AG09309 (cell line): ENCODE results near the gene TINCR.

Experiments used
- DNase-seq: peaks from one replicate; pipeline ENCODE4 v3.0.0-alpha.2; 2010; ENCODE audit warnings: low read depth
- H3K4me3 ChIP-seq: 2 replicates; pipeline ENCODE4 v1.5.1; 2011; ENCODE audit warnings: mild to moderate bottlenecking, low read depth, low read length, moderate library complexity; ENCODE audit not compliant: control insufficient read depth
- TF ChIP-seq, protein P1 (sequence below): IDR thresholded peaks from 2 replicates; pipeline ENCODE4 v1.5.1; 2011; ENCODE audit warnings: mild to moderate bottlenecking, low read depth, low read length, inconsistent platforms; ENCODE audit not compliant: insufficient read depth, control insufficient read depth; ENCODE audit errors: missing control alignments

TINCR gene

DNA sequence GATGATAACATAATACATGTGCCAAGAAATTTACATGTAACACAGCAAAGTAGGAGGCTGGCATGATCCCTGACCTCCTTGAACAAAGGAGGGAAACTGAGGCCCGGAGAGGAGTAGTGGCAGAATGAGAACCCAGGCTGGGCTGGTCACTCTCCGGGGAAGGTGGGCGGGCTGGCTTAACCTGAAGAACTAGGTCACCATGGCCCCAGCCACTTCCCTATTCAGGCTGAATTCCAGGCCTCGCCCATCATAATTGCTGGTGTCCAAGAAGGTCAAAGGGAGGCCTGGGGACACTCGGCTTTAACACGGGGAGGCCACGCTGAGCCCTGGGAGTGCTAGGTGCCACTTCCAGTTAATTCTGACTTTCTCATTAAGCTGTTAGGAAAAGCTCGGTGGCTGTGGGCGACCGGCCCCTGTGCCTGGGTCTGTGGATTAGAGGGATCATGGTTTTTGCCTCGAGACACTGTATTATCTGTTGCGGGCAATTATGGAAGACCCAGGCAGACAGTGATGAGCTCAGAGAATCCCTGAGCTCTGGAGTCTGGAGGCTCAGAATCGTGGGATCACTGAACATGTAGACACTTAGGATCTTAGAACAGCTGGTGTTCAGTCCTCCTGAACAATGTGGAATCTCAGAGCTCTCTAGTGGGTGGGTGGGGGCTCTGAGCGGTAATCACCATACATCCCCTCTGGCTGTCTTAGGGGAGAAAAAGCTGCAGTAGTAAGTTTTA is 5.0 kb upstream of the TINCR start:
- no peak for DNase-seq
- TF ChIP-seq, protein P1, sequence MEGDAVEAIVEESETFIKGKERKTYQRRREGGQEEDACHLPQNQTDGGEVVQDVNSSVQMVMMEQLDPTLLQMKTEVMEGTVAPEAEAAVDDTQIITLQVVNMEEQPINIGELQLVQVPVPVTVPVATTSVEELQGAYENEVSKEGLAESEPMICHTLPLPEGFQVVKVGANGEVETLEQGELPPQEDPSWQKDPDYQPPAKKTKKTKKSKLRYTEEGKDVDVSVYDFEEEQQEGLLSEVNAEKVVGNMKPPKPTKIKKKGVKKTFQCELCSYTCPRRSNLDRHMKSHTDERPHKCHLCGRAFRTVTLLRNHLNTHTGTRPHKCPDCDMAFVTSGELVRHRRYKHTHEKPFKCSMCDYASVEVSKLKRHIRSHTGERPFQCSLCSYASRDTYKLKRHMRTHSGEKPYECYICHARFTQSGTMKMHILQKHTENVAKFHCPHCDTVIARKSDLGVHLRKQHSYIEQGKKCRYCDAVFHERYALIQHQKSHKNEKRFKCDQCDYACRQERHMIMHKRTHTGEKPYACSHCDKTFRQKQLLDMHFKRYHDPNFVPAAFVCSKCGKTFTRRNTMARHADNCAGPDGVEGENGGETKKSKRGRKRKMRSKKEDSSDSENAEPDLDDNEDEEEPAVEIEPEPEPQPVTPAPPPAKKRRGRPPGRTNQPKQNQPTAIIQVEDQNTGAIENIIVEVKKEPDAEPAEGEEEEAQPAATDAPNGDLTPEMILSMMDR: no peak
- no peak overlapping the region for H3K4me3 ChIP-seq

GRCh38 chr19:5571777-5572176 is 4.0 kb upstream of the TINCR start:
- no peak overlapping the region for H3K4me3 ChIP-seq
- no peak for DNase-seq
- TF ChIP-seq, protein P1: no peak

DNA sequence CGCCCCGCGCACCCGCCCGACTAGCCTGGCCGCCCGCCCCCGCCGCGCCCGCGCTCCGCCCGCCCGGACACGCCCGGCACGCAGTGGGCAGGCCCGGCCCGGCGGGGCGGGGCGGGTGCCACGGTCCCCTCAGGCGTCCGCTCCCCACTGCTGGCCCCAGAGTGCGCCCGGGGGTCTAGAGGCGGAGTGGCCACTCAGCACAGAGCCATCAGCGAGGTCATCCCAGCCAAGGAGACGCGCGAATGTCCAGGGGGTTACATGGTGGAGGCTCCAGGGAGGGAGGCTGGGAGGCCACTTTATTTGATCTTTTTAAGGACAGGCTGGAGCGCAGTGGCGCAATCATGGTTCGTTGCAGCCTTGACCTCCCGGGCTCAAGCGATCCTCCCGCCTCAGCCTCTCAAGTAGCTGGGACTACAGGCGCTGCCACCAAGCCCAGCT is 236 bp upstream of the TINCR start:
- DNase-seq: no peak
- TF ChIP-seq, protein P1: no peak
- no peak overlapping the region for H3K4me3 ChIP-seq

DNA sequence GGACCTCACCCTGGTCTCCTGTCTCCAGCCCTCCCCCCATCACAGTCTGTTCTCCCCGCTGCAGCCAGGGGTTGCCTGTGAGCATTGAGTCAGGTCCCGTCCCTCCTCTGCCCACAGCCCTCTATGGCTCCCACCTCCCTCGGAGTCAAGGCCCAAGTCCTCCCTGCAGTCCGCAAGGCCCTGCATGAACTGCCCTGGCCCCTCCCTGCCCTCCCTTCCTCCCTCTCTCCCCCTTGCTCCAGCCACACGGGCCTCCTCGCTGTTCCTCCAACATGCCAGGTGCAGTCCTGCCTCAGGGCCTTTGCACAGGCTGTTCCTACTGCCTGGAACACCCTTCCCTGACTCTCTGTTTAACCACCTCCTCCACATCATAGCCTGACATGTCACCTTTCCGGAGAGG is 2.8 kb downstream of the TINCR start:
- no peak for DNase-seq
- H3K4me3 ChIP-seq: no peak overlapping the region
- TF ChIP-seq, protein P1: no peak

DNA sequence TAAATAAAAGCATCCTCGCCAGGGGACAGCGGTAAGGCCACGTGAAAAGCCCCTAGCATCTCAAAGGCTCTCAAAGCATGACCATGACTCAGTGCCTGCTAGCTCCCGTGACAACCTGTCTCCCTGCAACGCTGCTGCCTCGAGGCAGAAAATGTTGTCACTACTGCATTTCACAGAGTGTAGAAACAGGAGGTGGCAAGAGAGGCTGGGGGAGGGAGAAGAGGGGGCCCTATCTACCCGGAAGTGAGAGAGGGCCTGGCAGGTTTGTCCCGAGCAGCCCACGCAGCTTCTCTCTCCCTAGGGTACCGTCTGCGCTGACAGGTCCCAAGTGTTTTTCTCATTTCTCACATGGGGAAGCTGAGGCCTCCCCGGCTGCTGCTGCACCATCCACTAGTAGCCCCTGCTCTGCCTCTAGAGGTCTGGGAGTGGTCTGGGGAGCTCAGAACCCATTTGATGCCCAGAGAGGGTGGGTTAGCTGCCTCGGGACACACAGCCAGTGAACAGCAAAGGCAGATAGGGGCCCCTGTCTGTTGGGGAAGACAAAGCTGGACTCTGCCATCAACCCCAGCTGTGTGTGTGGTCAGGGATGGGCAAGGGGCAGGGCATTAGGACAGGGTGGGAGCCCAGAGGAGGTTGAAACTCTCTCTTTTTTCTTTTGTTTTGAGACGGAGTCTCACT is 3.7 kb downstream of the TINCR start:
- DNase-seq: no peak
- H3K4me3 ChIP-seq: no peak overlapping the region
- TF ChIP-seq, protein P1: no peak

GRCh38 chr19:5563008-5563431 is 4.7 kb downstream of the TINCR start:
- TF ChIP-seq, protein P1: no peak
- no peak overlapping the region for H3K4me3 ChIP-seq
- no peak for DNase-seq
